Measurements from ENCODE around the gene BICD1. TPM values are rescaled to one million over a fixed set of nuclear protein-coding genes. Genes with fewer than 3 reads are reported as not detected.

BICD1 gene
- polyA plus RNA-seq, 4 donors = 19.2 to 25.4 (median 24.1) TPM

- DNase-seq (ENCODE audit: low read depth in 4 of 4, low spot score in 3 of 4) = no peak
These were observed 5.8 kb upstream of the BICD1 start for GRCh38 chr12:32100888-32101287.

- no peak for DNase-seq (ENCODE audit: low read depth in 4 of 4, low spot score in 3 of 4)
These were observed 4.4 kb upstream of the BICD1 start for GRCh38 chr12:32102234-32102633.

GRCh38 chr12:32104572-32105355 lies 1.9 kb upstream of the BICD1 start:
- no peak for DNase-seq (ENCODE audit: low read depth in 4 of 4, low spot score in 3 of 4)

GRCh38 chr12:32105986-32106516 lies 596 bp upstream of the BICD1 start:
- DNase-seq (ENCODE audit: low read depth in 4 of 4, low spot score in 3 of 4) = no peak

- peak in 1 of 4 donors; percentile 26 for DNase-seq (ENCODE audit: low read depth in 4 of 4, low spot score in 3 of 4)
These were observed 966 bp downstream of the BICD1 start for GRCh38 chr12:32107359-32108267.

- DNase-seq (ENCODE audit: low read depth in 4 of 4, low spot score in 3 of 4) = no peak
These were observed 2.1 kb downstream of the BICD1 start for GRCh38 chr12:32108787-32109186.

- DNase-seq (ENCODE audit: low read depth in 4 of 4, low spot score in 3 of 4) = no peak
These were observed 3.8 kb downstream of the BICD1 start for GRCh38 chr12:32110417-32110816.

GRCh38 chr12:32110942-32111341 lies 4.3 kb downstream of the BICD1 start:
- DNase-seq (ENCODE audit: low read depth in 4 of 4, low spot score in 3 of 4) = no peak

- no peak for DNase-seq (ENCODE audit: low read depth in 4 of 4, low spot score in 3 of 4)
These were observed 8.9 kb downstream of the BICD1 start for GRCh38 chr12:32115404-32116104.

- DNase-seq (ENCODE audit: low read depth in 4 of 4, low spot score in 3 of 4) = no peak
These were observed 10.2 kb downstream of the BICD1 start for GRCh38 chr12:32116897-32117296.

- no peak for DNase-seq (ENCODE audit: low read depth in 4 of 4, low spot score in 3 of 4)
These were observed 10.7 kb downstream of the BICD1 start for GRCh38 chr12:32117316-32117715.

GRCh38 chr12:32118806-32119205 lies 12.2 kb downstream of the BICD1 start:
- no peak for DNase-seq (ENCODE audit: low read depth in 4 of 4, low spot score in 3 of 4)

GRCh38 chr12:32120419-32120818 lies 13.8 kb downstream of the BICD1 start:
- DNase-seq (ENCODE audit: low read depth in 4 of 4, low spot score in 3 of 4) = no peak

- DNase-seq (ENCODE audit: low read depth in 4 of 4, low spot score in 3 of 4) = no peak
These were observed 18.0 kb downstream of the BICD1 start for GRCh38 chr12:32124637-32125036.

GRCh38 chr12:32125455-32126084 lies 18.9 kb downstream of the BICD1 start:
- DNase-seq (ENCODE audit: low read depth in 4 of 4, low spot score in 3 of 4) = no peak

- no peak for DNase-seq (ENCODE audit: low read depth in 4 of 4, low spot score in 3 of 4)
These were observed 20.1 kb downstream of the BICD1 start for GRCh38 chr12:32126720-32127119.

- DNase-seq (ENCODE audit: low read depth in 4 of 4, low spot score in 3 of 4) = no peak
These were observed 25.0 kb downstream of the BICD1 start for GRCh38 chr12:32131666-32132065.

GRCh38 chr12:32134101-32134888 lies 27.6 kb downstream of the BICD1 start:
- DNase-seq (ENCODE audit: low read depth in 4 of 4, low spot score in 3 of 4) = no peak

GRCh38 chr12:32135967-32136366 lies 29.3 kb downstream of the BICD1 start:
- no peak for DNase-seq (ENCODE audit: low read depth in 4 of 4, low spot score in 3 of 4)

GRCh38 chr12:32136404-32136803 lies 29.8 kb downstream of the BICD1 start:
- DNase-seq (ENCODE audit: low read depth in 4 of 4, low spot score in 3 of 4) = no peak
